Kidney epithelial cell (primary cell): ENCODE measurements around the gene SENP2. TPM values are rescaled to one million over a fixed set of nuclear protein-coding genes. Genes with fewer than 3 reads are reported as not detected.

ENCODE experiments used
- total RNA-seq: library from RNA; depleted of rRNA; stranded (reverse); fragments of >200 nt; gene quantifications from 2 replicates; pipeline ENCODE4 v1.2.3, GENCODE V29; 2015

The SENP2 gene
- total RNA-seq, 1 donor from 2014 or later, result 22.3 TPM

Other genes with a start within 250 kb of the SENP2 start
- 33.5 and 41.3 TPM in 2 replicates for gene MAP3K13, start 223.2 kb upstream of the SENP2 start, total RNA-seq
- 22.1 and 27.7 TPM in 2 replicates for gene TMEM41A, start 87.3 kb upstream of the SENP2 start, total RNA-seq
- gene LIPH, start 33.7 kb upstream of the SENP2 start, total RNA-seq, result 2.5 and 4.3 TPM in 2 replicates
- gene IGF2BP2, start 238.7 kb downstream of the SENP2 start, total RNA-seq, result 68.6 and 77.0 TPM in 2 replicates